HepG2 (cell line): ENCODE measurements around the gene EPN2. TPM values are rescaled to one million over a fixed set of nuclear protein-coding genes. Genes with fewer than 3 reads are reported as not detected.

ENCODE experiments used
- ATF6 ChIP-seq: sonication (generic); formaldehyde crosslinking; conservative IDR thresholded peaks from 2 replicates; pipeline ENCODE4 v1.4.0; 2020; ENCODE audit warnings: missing genetic modification reagents
- JARID2 ChIP-seq: sonication (generic); formaldehyde crosslinking; IDR thresholded peaks from 2 replicates; pipeline ENCODE4 v1.8.1; 2023; ENCODE audit warnings: missing genetic modification reagents, inconsistent platforms; ENCODE audit not compliant: insufficient replicate concordance
- NFE2L2 ChIP-seq: fragments of 150-350 bp; IDR thresholded peaks from 2 replicates; pipeline ENCODE4 v1.6.1; 2014; ENCODE audit warnings: low read length
- RERE ChIP-seq: IDR thresholded peaks from 2 replicates; pipeline ENCODE4 v1.6.1; 2016; ENCODE audit warnings: low read depth, missing genetic modification reagents, missing compliant biosample characterization
- REXO4 ChIP-seq: sonication (generic); formaldehyde crosslinking; IDR thresholded peaks from 2 replicates; pipeline ENCODE4 v1.8.0; 2022; ENCODE audit warnings: missing genetic modification reagents, mild to moderate bottlenecking, borderline replicate concordance
- SRSF1 ChIP-seq: fragments of 200-400 bp; formaldehyde crosslinking; optimal IDR thresholded peaks from 2 replicates; pipeline ENCODE3; 2017; ENCODE audit warnings: mild to moderate bottlenecking, low read depth, low read length, moderate library complexity
- THAP8 ChIP-seq: sonication (generic); formaldehyde crosslinking; IDR thresholded peaks from 2 replicates; pipeline ENCODE4 v1.5.1; 2020; ENCODE audit warnings: missing genetic modification reagents, mild to moderate bottlenecking, borderline replicate concordance
- TRIM22 ChIP-seq: fragments of 450-650 bp; IDR thresholded peaks from 2 replicates; pipeline ENCODE4 v1.6.1; 2017
- USF2 ChIP-seq, 2 experiments: sonication (generic) in 1 of 2; formaldehyde crosslinking in 1 of 2; IDR thresholded peaks; 2 replicates each; pipeline versions ENCODE4 v1.5.1 to v1.6.1; 2011 to 2020; ENCODE audit warnings: borderline replicate concordance in 1 of 2, low read depth in 1 of 2, low read length in 1 of 2, mild to moderate bottlenecking in 1 of 2, missing genetic modification reagents in 1 of 2, moderate library complexity in 1 of 2
- YEATS4 ChIP-seq: sonication (generic); formaldehyde crosslinking; IDR thresholded peaks from 2 replicates; pipeline ENCODE4 v1.4.0; 2020; ENCODE audit warnings: missing genetic modification reagents, borderline replicate concordance
- ZBTB2 ChIP-seq: sonication (generic); formaldehyde crosslinking; IDR thresholded peaks from 2 replicates; pipeline ENCODE4 v1.8.0; 2022; ENCODE audit warnings: low read depth, missing genetic modification reagents
- ZSCAN29 ChIP-seq: sonication (generic); formaldehyde crosslinking; conservative IDR thresholded peaks from 2 replicates; pipeline ENCODE4 v1.4.0; 2020; ENCODE audit warnings: mild to moderate bottlenecking, missing genetic modification reagents
- polyA plus RNA-seq, 8 experiments: library from polyadenylated mRNA; depleted of rRNA in 3 of 8; stranded (reverse) in 7 of 8; unstranded in 1 of 8; fragments of >200 nt; fragmentation: Illumina TruSeq in 4 of 8; extraction: Trizol in 4 of 8; gene quantifications; 2 replicates each; pipeline versions ENCODE4 v1.2.1 to v1.2.3, GENCODE V29; 2011 to 2016; ENCODE audit warnings: low read depth in 4 of 8, missing spikeins in 1 of 8, mixed read lengths in 1 of 8; ENCODE audit not compliant: insufficient read depth in 1 of 8
- total RNA-seq, 5 experiments: library from RNA; depleted of rRNA; stranded (reverse); fragments of >200 nt; fragmentation: Illumina TruSeq; extraction: Trizol; gene quantifications; 2 replicates each; pipeline ENCODE4 v1.2.3, GENCODE V29; 2016; ENCODE audit warnings: low read depth in 1 of 5

EPN2 gene
- total and polyA plus RNA-seq, 2 of the 13 experiments (the other 11 are each of a cell fraction or from before 2014, with no cell fraction given) = 7.8 to 19.2 TPM

GRCh38 chr17:19346351-19347255 is 109.4 kb downstream of the EPN2 start (continued):
- TF ChIP-seq ZSCAN29 (no peak), RERE (no peak), THAP8 (CRISPR knock-in tag) (no peak), JARID2 (CRISPR knock-in tag) (no peak), TRIM22 (no peak), ATF6 (CRISPR knock-in tag) (no peak), SRSF1 (no peak), ZBTB2 (CRISPR knock-in tag) (no peak), NFE2L2 (peak; percentile 92), REXO4 (CRISPR knock-in tag) (no peak), YEATS4 (no peak), USF2 (IDR thresholded peaks at IDR 0.05; ENCODE audit: low read depth, low read length) (no peak), USF2 (CRISPR knock-in tag; IDR thresholded peaks at IDR 0.05; ENCODE audit: borderline replicate concordance) (no peak)
